ENCODE data around the gene IPO5.
"Not testable (repeated sequence)": the region's sequence is repeated elsewhere in the genome, so short reads cannot be mapped to it uniquely, and the experiment has no call there.

IPO5 gene

DNA sequence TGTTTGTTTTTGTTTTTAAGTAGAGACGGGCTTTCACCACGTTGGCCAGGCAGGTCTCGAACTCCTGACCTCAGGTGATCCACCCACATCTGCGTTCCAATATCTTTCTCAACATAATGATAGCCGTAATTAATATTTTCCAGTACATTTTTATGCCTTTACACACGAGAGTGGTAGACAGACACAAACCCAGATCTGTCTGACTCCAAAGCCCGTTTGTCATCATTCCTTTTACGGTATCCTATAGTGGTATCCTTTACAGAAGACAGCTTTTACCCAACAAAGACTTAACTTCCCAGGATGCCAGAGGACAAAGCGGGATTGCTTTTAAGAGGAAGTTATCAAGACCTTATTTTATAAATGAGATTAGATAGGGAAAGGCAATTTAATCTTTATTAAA lies 59.8 kb downstream of the IPO5 start:
- no peak for DNase-seq (ENCODE audit: low read depth in 3 of 3)

DNA sequence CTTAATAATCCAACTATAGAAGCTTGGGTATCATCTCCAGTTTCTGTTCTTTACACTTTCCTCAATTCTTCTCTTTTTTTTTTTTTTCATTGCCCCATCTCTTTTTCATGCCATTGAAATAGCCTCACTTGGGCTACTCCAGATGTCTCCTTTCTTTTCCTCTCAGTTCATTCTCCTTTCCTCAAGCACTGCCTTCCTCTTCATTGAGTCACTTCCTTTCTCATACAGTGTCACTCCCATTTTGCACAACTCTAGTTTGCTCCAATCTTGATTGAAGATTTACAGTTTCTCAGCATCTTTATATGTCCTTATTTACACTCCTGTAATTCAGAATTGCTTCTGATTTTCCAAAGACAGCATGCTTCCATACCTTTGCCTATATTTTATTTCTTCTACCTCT lies 61.3 kb downstream of the IPO5 start:
- DNase-seq (ENCODE audit: low read depth in 3 of 3): no peak

DNA sequence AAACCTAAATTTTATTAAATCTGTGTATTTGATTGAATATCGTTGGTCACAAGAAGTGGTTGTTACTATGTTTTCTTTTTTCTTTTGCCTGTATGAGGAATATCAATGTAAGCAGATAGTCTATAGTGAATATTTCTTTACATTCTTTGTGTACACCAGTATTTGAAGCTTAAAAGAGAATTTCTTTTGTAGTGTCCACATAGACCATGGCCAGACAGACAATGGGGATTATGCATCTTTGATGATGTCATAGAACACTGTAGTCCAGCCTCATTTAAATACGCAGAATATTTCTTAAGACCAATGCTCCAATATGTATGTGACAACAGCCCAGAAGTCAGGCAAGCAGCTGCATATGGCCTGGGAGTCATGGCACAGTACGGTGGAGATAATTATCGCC lies 64.8 kb downstream of the IPO5 start:
- no peak for DNase-seq (ENCODE audit: low read depth in 3 of 3)

DNA sequence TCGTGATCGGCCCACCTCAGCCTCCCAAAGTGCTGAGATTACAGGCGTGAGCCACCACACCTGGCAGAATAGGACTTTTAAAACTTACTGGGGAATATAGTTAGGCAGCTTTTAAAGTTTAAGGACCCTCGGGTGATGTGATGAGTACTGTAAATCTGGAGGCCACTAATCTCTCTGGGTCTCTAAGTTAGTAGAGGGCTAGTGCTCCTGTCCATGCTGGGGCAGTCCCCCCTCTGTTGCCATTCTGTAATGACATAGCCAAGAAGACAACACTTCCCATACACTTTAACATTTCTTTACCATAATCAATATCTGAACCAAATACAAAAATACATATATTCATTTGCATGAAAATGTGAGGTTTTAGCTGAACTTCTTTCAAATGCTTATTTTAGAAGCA lies 65.7 kb downstream of the IPO5 start:
- no peak for DNase-seq (ENCODE audit: low read depth in 3 of 3)

DNA sequence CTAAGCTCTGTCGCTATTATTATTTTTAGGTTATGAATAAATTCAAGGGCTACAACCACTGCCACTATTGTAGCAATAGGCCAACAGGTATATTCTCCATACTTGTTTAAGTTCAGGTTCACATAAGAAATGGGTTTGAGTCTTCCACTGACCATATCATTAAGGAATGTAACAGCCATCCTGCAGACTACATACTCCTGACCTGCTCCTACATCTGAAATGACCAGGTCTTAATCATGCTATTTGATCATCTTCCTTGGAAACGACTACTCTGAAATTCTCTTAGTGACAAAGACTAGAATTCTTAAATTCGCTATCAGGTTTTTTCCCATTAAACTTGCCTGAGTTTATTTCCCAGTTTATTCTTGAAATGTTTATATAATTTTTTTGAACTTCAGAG lies 66.8 kb downstream of the IPO5 start:
- DNase-seq (ENCODE audit: low read depth in 3 of 3): no peak

DNA sequence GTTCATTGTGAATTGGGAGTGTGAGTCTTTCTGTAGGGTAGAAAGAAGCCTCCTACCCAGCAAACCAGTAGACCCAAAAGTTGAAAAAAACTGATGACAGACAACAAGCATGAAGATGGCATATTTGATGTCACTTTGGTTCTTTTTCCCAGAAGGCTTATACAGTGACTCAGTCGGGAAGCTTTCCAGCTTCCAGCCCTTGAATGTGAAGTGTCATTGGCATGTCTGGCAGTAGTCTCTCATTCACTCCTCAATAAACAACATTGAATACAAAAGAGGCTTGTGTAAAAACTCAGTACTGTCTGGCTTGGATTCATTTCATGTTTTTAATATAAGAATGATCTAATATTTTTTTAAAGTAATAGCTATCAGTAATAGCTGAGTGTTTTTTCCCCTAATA lies 68.7 kb downstream of the IPO5 start:
- DNase-seq (ENCODE audit: low read depth in 3 of 3): no peak

DNA sequence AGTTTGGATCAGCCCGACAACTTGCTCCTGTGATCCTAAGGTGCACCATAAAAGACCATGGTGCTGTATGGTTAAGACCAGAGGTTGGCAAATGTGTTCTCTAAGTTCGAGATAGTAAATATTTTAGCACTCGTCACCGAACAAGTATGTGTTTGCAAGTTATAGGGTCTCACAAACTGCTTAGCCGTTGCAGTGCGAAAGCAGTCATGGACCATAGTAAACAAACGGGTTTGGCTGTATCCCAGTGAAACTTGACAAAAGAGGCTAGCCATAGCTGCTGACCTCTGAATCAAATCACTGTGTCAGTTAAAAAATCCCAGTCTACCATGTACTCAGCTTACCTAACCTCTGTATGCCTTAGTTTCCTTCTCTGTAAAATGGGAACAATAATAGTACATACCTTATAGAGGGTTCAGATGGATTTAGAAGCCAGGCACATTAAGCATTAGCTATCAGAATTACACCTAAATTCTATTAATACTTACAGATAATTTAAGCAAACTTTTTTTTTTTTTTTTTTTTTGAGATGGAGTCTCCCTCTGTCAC lies 72.1 kb downstream of the IPO5 start:
- no peak for DNase-seq (ENCODE audit: low read depth in 3 of 3)

DNA sequence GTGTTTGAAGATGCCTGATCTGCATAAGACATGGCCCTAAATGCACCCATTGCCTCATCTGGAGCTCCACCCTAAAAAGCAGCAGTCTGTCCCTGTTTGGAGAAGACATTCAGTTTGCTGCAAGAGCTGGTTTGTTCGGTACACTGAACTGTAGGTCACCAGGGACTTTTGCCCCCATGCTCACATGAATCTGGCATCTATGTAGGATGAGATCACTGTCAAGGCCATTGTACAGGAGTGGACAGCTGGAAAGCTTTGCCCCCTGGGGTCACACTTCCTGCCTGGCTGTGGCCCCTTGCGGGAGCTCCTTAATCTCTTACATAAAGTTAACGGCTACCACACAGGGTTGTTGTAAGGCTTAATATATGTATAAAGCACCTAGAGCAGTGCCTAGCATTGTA lies 73.0 kb downstream of the IPO5 start:
- DNase-seq (ENCODE audit: low read depth in 3 of 3): no peak

DNA sequence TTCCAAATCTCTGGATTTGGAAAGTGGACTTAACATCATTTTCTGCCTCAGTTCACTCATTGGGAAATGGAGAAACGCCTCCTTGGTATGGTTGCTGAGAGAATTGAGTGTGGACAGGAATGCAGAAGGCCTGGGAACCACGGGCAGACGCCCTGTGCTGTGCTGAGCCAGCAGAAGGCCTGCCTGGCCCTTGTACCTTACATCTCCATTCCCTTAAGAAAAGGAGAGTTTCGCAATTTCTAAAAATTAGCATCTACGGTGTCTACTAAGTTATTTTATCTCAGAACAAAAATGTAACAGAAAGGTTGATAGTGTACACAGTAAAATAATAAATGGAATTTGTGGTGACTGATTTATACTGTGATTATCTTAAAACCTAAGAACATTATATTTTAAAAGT lies 78.7 kb downstream of the IPO5 start:
- no peak for DNase-seq (ENCODE audit: low read depth in 3 of 3)

DNA sequence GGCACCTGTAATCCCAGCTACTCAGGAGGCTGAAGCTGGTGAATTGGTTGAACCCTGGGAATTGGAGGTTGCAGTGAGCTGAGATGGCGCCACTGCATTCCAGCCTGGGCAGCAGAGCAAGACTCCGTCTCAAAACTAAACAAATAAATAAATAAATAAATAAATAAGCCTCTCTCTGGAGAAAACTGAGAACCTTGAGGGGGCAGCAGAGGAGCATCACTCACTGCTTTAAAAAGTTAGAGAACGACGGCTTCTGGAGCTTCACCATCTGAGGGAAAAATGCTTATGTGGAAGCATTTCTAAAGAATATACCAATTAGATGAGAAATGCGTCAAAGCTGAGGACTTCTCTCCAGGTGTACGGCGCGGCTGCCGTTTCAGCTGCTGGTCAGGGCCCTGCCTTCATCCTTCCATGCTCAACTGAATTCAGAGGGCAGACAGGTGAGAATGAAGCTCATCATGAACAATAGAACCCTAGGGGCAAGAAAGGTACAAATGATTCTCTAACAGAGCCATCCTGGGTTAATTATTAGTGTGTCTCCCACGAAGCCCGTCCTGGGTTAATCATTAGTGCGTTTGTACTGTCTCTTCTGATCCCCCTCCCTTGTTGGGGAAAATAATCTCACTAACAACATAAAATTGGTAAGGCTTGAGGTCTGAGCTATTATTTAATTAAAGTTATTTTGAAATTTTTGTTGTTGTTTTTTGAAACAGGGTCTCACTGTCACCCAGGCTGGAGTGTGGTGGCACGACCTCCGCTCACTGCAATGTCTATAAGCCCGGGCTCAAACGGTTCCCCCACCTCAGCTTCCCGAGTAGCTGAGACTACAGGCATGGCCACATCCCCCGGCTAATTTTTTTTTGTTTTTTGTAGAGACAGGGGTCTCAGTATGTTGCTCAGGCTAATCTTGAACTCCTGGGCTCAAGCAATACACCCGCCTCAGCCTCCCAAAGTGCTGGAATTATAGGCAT lies 80.1 kb downstream of the IPO5 start:
- DNase-seq (ENCODE audit: low read depth in 3 of 3): no peak

DNA sequence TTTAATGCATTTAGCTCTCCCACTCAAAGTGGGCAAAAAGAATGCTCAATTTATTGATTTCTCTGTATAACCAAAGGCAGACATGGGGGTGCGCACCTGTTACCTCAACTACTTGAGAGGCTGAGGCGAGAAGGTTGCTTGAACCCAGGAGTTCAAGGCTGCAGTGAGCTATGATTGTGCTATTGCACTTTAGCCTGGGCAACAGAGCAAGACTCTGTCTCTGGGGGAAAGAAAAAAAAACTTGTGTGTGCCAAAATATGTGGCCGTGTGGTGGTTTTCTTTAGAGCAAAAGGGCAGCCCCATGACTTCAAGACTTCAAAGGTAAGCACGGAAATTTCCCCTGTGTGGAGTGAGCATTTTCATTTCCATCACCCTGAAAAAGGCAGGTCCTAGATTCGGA lies 81.9 kb downstream of the IPO5 start:
- no peak for DNase-seq (ENCODE audit: low read depth in 3 of 3)

DNA sequence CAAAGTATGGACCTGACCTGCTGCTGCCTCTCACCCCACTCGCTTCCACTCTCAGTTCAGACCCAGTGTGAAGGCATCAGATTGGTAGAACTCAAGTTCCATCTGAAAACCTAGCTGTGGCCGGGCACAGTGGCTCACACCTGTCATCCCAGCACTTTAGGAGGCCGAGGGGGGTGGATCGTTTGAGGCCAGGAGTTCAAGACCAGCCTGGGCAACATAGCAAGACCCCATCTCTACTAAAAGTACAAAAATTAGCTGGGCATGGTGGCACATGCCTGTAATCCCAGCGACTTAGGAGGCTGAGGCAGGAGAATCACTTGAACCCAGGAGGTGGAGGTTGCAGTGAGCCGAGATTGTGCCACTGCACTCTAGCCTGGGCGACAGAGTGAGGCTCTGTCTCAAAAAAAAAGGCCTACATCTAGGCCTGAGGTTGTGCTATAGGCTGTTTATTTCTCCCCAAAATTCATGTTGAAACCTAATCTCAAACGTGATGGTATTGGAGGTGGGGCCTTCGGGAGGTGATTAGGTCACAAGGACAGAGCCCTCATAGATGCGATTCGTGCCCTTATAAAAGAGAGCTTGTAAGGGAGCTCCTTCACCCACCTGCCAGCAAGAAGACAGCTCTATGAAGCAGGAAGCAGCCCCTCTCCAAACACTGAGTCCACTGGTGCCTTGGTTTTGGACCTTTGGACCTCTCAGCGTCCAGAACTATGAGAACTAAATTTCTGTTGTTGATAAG lies 83.3 kb downstream of the IPO5 start:
- not testable (repeated sequence) for DNase-seq (ENCODE audit: low read depth in 3 of 3)

DNA sequence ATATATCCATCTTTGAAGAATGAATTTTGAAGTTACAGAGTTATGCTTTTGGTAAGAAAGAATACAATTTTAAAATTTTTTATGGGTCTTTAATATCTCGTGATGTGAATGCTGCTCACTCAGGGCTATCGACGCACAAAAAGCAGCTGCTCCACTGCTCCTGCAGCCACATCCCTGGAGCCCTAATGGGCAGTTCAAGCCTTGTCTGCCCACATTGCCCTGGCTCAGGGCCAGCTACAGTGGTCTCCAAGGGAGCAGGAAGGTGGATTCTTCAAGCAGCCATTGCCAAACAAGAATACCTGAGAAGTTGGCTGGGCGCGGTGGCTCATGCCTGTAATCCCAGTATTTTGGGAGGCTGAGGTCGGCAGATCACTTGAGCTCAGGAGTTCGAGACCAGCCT lies 85.8 kb downstream of the IPO5 start:
- no peak for DNase-seq (ENCODE audit: low read depth in 3 of 3)

DNA sequence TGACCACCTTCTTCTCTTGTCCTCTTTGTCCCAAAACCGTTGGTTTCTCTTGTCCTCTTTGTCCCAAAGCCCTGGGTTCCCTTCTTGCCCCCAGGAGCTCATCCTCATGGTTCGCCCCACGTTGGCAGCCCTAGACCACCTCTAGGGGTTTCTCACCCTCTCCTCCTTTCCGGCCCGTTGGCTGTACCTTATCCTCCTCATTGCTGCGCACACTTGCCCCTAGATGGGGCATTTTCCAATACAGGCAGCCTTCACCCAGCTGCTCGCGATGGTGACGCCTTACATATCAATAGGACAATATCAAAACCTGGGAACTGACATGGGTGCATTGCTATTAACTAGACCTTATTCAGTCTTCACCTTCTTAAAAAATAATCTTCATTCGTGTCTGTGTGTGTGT lies 86.5 kb downstream of the IPO5 start:
- DNase-seq (ENCODE audit: low read depth in 3 of 3): no peak

DNA sequence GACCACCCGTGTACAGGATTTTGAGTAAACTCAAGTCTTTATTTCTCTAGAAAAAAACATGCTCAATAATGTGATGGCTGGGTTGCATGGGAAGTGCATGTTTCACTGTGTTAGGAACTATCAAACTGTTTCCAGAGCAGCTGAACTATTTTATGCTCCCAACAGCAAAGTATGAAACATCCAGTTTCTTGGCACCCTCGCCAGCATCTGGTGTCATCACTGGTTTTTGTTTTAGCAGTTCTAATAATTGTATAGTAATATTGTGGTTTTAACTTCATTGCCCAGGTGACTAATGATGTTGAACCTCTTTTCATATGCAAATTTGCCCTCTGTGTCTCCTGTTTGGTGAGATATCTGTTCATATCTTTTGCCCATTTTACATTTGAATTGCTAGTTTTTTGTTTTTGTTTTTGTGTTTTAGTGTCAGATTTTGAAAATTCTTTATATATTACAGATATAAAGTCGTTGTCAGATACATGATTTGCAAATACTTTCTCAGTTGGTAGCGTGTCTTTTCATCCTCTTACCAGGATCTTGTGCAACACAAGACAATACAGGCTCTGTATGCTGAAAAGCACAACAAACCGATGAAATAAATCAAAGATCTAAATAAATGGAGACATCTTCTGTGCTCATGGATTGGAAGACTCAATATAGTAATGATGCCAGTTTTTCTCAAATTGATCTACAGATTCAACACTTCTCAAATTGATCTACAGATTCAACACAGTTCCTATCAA lies 87.8 kb downstream of the IPO5 start:
- no peak for DNase-seq (ENCODE audit: low read depth in 3 of 3)

DNA sequence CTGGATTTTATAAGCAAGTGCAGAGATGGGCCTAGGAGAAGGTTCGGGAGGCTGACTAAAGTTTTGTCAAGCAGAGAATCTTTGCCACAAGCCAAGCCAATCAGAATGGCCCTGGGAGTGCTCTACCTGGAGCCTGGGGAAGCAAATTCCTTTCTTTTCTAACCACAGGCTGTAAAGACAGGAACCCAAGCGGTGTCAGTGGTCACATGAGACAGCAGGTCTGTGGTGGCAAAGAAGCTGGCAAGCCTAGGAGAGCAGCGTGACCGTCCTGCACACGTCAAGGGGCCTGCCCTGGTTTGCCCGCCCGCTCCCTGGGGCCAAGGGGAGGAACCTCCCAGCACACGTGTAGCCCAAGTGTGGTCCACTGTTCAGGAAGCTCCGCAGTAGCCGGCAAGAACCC lies 90.8 kb downstream of the IPO5 start:
- DNase-seq (ENCODE audit: low read depth in 3 of 3): no peak

DNA sequence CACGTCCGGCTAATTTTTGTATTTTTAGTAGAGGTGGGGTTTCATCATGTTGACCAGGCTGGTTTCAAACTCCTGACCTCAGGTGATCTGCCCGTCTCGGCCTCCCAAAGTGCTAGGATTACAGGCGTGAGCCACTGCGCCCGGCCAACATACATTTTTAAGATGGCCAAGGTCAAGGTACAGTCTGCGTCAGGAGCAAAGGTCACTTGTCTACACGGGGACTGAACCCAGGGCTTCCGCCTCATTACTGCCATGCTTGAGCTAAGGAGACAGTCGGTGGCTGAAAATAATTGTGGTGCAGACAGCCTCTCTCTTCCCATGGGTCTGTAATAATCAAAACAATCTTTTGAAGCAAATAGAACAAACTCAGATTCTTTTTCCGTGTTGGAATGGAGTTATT lies 94.3 kb downstream of the IPO5 start:
- DNase-seq (ENCODE audit: low read depth in 3 of 3): not testable (repeated sequence)

DNA sequence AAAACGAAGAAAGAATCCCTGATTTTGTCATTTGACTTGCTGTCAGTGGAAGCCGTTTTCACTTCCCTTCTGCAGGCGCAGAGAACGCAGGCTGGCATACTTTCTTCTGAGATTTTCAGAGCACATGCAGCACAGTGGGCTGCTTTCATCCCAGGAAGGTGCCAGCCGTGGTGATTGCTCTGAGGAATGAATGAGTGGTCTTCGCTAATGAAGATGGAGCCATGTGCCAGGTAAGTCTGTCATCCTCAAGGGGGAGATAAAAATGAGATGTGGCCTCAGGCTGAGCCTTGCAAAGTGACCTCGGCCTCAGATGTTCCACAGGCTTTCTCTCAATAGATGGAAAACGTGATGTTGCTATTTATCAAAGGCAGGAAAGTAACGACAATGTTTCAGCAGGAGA lies 94.8 kb downstream of the IPO5 start:
- no peak for DNase-seq (ENCODE audit: low read depth in 3 of 3)

DNA sequence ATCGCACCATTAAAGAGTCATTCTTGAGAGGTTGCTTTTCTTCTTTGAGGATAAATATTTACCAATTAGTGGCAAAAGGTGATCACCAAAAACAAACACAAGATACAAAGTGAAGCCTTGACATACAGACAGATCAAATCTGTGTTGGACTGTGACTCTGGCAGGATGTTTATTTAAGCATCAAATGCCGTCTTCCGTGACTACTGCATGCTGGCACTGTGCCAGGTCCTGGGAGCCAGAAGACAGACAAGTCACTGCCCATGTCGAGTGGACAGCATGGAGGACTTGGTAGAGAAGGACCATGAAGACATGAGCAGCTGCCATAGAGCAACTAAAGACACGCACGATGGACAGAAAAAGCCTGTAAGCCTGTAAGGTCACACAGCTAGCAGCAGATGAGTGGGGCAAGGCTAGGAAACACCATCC lies 96.6 kb downstream of the IPO5 start:
- no peak for DNase-seq (ENCODE audit: low read depth in 3 of 3)

DNA sequence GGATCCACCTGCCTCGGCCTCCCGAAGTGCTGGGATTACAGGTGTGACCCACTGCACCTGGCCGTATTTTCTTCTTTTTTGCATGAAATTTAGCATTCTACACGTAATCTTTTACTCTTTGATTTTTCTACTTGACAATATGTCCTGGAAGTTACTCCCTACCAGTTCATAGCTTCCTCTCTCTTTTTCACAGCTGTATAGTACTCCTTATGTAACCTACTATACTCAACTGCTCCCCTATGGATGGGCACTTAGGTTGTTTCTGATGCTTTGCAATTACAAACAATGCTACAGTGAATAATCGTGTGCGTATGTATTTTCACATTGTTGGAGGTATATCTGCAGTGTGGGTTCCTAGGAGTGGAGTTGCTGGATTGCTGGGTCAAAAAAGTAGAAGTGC lies 98.9 kb downstream of the IPO5 start:
- DNase-seq (ENCODE audit: low read depth in 3 of 3): no peak

DNA sequence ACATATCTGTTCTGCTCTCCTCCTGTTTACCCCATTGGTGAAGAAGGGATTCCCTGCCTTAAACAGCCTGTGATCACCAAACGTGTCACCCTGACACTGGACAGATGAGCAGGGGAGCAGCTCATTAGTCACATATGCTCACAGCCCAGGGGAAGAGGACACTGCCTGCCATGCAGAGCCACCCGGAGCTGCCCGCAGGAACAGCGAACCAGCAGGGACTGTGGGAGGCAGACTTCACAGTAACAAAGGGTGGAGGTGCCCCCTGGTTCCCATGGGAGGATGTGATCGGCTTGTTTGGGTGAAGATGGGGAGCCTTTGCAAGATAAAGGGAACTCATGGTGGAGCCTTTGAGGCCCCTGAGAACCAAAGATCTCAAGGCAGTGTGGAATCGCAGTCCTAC lies 100.8 kb downstream of the IPO5 start:
- no peak for DNase-seq (ENCODE audit: low read depth in 3 of 3)

DNA sequence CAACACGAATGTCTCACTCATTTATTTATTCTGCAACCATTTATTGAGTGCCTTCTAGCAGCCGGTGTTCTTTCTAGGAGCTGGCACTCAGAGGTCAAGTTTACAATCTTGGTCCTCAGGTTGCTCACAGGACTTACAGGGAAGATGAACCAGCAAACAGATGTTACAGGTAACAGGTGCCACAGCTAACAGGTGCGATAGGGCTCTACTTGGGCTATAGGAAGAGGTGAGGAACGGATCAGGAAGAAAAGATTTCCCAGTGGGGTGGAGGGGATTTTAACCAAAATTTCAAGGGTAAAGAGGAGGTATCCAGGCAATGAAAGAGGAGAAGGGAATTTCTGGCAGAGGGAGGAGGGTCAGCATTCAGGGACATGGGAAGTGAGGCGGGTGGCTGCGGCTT lies 102.1 kb downstream of the IPO5 start:
- DNase-seq (ENCODE audit: low read depth in 3 of 3): no peak
